ENCODE measurements around the gene CRTAP. TPM values are rescaled to one million over a fixed set of nuclear protein-coding genes. Genes with fewer than 3 reads are reported as not detected.
"Not testable (repeated sequence)": the region's sequence is repeated elsewhere in the genome, so short reads cannot be mapped to it uniquely, and the experiment has no call there.

CRTAP gene
- total and polyA plus RNA-seq, 2 experiments from 2014 or later: 189 to 261 TPM

DNA sequence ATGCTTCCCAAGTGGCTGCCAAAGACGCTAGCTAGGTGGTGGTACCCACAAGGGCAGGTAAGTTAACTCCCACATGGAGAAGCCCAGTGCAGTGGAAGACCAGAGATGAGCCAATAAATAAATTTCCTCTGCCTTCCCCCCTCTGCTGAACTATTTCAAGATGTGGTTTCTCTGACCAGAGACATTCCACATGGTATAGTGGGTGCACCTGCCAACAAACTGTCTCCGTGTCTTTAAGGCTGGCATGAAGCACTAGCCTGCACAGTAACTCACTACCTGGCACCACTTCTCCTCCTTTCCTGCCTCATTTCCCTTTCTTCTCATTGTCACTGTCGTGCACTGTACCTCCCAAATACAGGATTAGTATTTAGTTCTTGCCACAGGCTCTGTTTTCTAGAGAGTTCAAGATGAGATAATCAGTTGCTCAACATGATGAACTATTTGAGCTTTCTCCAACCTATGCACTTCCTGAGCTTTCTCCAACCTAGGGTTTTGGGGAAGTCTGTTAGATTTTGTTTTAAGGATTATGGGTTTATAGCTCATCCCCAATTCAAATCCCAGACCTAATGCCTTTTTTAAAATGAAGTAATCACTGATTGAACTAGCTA is 8.4 kb upstream of the CRTAP start:
- Histone ChIP-seq H3K9me3 (ENCODE audit: low read depth) (no peaks in the 10 kb centered on the region), H3F3A (ENCODE audit: insufficient read depth) (no peaks in the 10 kb centered on the region), H3K27ac (no peak overlapping the region), H3K9me2 (ENCODE audit: insufficient read depth) (no peaks in the 10 kb centered on the region), H4K20me1 (ENCODE audit: insufficient read depth) (no peaks in the 10 kb centered on the region), H3K27me3 (replicated peaks; ENCODE audit: insufficient read depth) (no peaks in the 10 kb centered on the region), H3K4me3 (no peak overlapping the region), H2AFZ (no peak overlapping the region), H3K79me2 (ENCODE audit: insufficient read depth) (no peaks in the 10 kb centered on the region), H3K9ac (no peak overlapping the region), H3K4me2 (ENCODE audit: unreplicated experiment) (no peak overlapping the region), H3K36me3 (ENCODE audit: low read depth) (no peaks in the 10 kb centered on the region), H3K4me1 (ENCODE audit: insufficient read depth) (no peaks in the 10 kb centered on the region)
- no peak for TF ChIP-seq EZH2 (IDR thresholded peaks at IDR 0.05; ENCODE audit: insufficient read depth, poor library complexity, severe bottlenecking)
- no peak for TF ChIP-seq EZH2phosphoT487 (IDR thresholded peaks at IDR 0.05; ENCODE audit: insufficient read depth, low read depth)
- DNase-seq: no peak
- 52 to 59% methylated on average over 3 of the region's 3 CpGs for WGBS, 2 experiments (ENCODE audit: low coverage in 1 of 2, low lambda C conversion rate in 2 of 2, missing lambda C conversion rate in 2 of 2)
- in situ Hi-C loops (cut with MboI): no loop called here

DNA sequence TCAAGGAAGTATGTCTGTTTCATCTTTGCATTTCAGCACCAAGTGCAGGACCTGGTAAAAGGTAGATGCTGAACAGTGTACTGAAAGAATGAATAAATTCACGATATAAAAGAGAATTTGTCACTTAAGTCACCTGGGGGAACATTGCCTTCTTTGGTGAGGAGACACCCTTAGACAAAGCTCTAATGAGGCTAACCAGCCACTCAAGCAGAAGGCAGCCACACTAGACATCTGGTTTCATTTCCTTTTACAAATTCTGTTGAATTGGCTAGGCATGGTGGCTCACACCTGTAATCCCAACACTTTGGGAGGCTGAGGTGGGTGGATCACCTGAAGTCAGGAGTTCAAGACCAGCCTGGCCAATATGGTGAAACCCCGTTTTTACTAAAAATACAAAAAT is 7.0 kb upstream of the CRTAP start:
- H2AFZ ChIP-seq; H3K4me1 ChIP-seq (ENCODE audit: insufficient read depth); H4K20me1 ChIP-seq (ENCODE audit: insufficient read depth); H3K27ac ChIP-seq; H3K36me3 ChIP-seq (ENCODE audit: low read depth); H3K4me2 ChIP-seq (ENCODE audit: unreplicated experiment); H3K9ac ChIP-seq; in situ Hi-C loops (cut with MboI); H3K79me2 ChIP-seq (ENCODE audit: insufficient read depth); H3F3A ChIP-seq (ENCODE audit: insufficient read depth); H3K27me3 ChIP-seq (replicated peaks; ENCODE audit: insufficient read depth); H3K9me3 ChIP-seq (ENCODE audit: low read depth); H3K9me2 ChIP-seq (ENCODE audit: insufficient read depth); H3K4me3 ChIP-seq; DNase-seq: not testable (repeated sequence)
- 64 to 72% methylated on average over 2 of the region's 2 CpGs for WGBS, 2 experiments (ENCODE audit: low coverage in 1 of 2, low lambda C conversion rate in 2 of 2, missing lambda C conversion rate in 2 of 2)

- H3K27ac ChIP-seq: no peak overlapping the region
- in situ Hi-C loops (cut with MboI): no loop called here
- H3K9me2 ChIP-seq (ENCODE audit: insufficient read depth): no peaks in the 10 kb centered on the region
- H3K4me2 ChIP-seq (ENCODE audit: unreplicated experiment): no peak overlapping the region
- TF ChIP-seq EZH2phosphoT487 (IDR thresholded peaks at IDR 0.05; ENCODE audit: insufficient read depth, low read depth) (no peak), EZH2 (IDR thresholded peaks at IDR 0.05; ENCODE audit: insufficient read depth, poor library complexity, severe bottlenecking) (no peak)
- H3K9ac ChIP-seq: no peak overlapping the region
- no peaks in the 10 kb centered on the region for H4K20me1 ChIP-seq (ENCODE audit: insufficient read depth)
- peaks cover 14% of the 10 kb centered on the region for H3K79me2 ChIP-seq (ENCODE audit: insufficient read depth)
- peaks cover 12% of the 10 kb centered on the region; the same call in 1 of the 2 replicates for H3F3A ChIP-seq (ENCODE audit: insufficient read depth)
- no peaks in the 10 kb centered on the region for H3K9me3 ChIP-seq (ENCODE audit: low read depth)
- H2AFZ ChIP-seq: no peak overlapping the region
- no peak overlapping the region for H3K4me3 ChIP-seq
- no peaks in the 10 kb centered on the region for H3K36me3 ChIP-seq (ENCODE audit: low read depth)
- no peak for DNase-seq
- H3K27me3 ChIP-seq (replicated peaks; ENCODE audit: insufficient read depth): no peaks in the 10 kb centered on the region
- 94 to 96% methylated on average over 8 of the region's 8 CpGs for WGBS, 2 experiments (ENCODE audit: low coverage in 1 of 2, low lambda C conversion rate in 2 of 2, missing lambda C conversion rate in 2 of 2)
- peaks cover 12% of the 10 kb centered on the region; the same call in 1 of the 2 replicates for H3K4me1 ChIP-seq (ENCODE audit: insufficient read depth)
Observed at GRCh38 chr3:33111581-33111980, 2.2 kb upstream of the CRTAP start.

GRCh38 chr3:33114622-33115023 is 809 bp downstream of the CRTAP start:
- 20 to 21% methylated on average over 12 to 14 of the region's 14 CpGs for WGBS, 2 experiments (ENCODE audit: low coverage in 1 of 2, low lambda C conversion rate in 2 of 2, missing lambda C conversion rate in 2 of 2)
- Histone ChIP-seq H3K27ac (peak overlapping the region; percentile 97), H3K4me2 (ENCODE audit: unreplicated experiment) (peak overlapping the region; percentile 97), H3K4me3 (peak overlapping the region; percentile 75), H3K36me3 (ENCODE audit: low read depth) (no peaks in the 10 kb centered on the region), H3K27me3 (replicated peaks; ENCODE audit: insufficient read depth) (no peaks in the 10 kb centered on the region), H3F3A (ENCODE audit: insufficient read depth) (peaks cover 12% of the 10 kb centered on the region; the same call in 1 of the 2 replicates), H3K79me2 (ENCODE audit: insufficient read depth) (peaks cover 44% of the 10 kb centered on the region), H3K4me1 (ENCODE audit: insufficient read depth) (peaks cover 12% of the 10 kb centered on the region; the same call in 1 of the 2 replicates), H2AFZ (peak overlapping the region; percentile 92), H4K20me1 (ENCODE audit: insufficient read depth) (no peaks in the 10 kb centered on the region), H3K9ac (peak overlapping the region; percentile 91), H3K9me3 (ENCODE audit: low read depth) (no peaks in the 10 kb centered on the region), H3K9me2 (ENCODE audit: insufficient read depth) (no peaks in the 10 kb centered on the region)
- in situ Hi-C loops (cut with MboI): no loop called here
- DNase-seq: no peak
- TF ChIP-seq EZH2phosphoT487 (IDR thresholded peaks at IDR 0.05; ENCODE audit: insufficient read depth, low read depth): no peak
- TF ChIP-seq EZH2 (IDR thresholded peaks at IDR 0.05; ENCODE audit: insufficient read depth, poor library complexity, severe bottlenecking): no peak
